NCI-H2227 treated with DMSO at 0.1 percent for 48 hours (cell line): ENCODE data around the gene KRT71.
"Not testable (repeated sequence)": the region's sequence is repeated elsewhere in the genome, so short reads cannot be mapped to it uniquely, and the experiment has no call there.

ENCODE experiments used
- DNase-seq: peaks from one replicate; lab custom pipeline; 2025; lab: John Stamatoyannopoulos, UW

KRT71 gene

DNA sequence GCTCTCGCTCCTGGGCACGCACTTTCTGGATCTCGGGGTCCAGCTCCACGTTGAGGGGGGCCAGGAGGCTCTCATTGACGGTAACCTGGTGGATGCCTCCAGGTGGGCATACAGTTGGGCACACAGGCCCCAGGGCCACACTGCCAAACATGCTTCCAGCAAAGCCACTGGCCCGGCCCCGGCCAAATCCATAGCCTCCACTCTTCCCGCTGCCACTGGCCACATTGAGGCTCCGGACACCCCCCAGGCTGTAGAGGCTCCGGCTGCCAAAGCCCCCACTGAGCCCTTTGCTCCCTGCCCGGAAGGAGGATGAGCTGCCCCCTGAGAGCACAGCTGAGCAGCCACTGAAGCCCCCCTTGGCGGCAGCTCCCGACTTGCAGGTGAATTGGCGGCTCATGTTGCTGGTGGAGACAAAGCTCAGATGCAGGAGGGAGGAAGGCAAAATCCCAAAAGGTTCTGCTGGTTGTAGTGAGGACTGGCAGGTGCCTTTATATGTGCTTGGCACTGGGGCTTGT is at the start of gene KRT71:
TSS of gene KRT71 (minus strand) at position 465 of the 515 bp plus-strand sequence. CDS start at position 397, 68 bp downstream.
- DNase-seq: no peak

GRCh38 chr12:52602552-52602951 is 49.6 kb upstream of the KRT71 start:
- no peak for DNase-seq

DNA sequence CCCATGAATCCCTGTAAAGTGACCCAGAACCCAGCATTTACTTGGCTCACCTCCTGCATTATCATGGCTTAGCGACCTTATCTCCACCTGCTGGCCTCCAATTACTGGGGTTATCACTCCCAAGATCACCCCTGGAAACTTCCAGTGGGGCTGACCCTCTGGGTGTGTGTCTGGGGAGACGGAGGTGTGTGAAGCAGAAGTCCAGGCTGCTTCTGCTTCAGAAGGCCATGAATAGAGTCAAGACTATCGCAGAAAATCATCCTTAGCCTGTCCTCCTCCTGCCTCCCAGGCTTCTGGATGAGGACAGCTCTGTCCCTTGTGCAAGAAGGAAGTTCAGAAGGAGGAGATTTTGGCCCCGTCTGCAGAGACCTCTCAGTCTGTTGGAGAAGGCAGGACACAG is 48.7 kb upstream of the KRT71 start:
- no peak for DNase-seq

- DNase-seq: no peak
Measured at GRCh38 chr12:52600941-52601481, 48.1 kb upstream of the KRT71 start, which contains the start of gene KRT72. Gene KRT72, minus strand, starts transcription at chr12:52601463. Its CDS starts 11 bp downstream, at chr12:52601452.

DNA sequence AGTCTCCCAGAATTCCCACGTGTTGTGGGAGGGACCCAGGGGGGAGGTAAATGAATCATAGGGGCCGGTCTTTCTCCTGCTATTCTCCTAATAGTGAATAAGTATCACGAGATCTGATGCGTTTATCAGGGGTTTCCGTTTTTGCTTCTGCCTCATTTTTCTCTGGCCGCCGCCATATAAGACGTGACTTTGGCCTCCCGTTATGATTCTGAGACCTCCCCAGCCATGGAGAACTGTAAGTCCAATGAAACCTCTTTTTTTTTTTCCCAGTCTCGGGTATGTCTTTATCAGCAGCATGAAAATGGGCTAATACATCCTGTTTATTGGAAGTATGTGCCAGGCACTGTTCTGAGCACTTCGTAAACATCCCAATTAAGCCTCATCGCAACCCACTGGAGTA is 47.5 kb upstream of the KRT71 start:
- no peak for DNase-seq

DNA sequence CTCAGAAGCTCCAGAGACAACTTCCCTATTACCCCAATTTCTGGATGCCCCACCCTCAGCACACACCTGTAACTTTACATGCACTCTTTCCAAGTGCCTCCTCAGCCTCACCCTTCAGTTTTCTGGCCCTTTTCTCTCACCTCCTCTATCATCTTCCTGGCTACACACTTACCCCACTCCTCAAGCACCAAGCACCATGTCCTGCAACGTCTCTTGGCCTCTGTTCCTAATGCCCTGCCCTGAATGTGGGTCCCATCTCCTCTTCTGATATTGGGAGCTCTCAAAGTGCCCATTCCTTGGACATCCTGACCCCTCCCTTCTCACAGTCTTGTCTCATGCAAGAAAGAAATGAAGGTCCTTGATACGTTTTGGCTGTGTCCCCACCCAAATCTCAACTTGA is 47.1 kb upstream of the KRT71 start:
- no peak for DNase-seq

DNA sequence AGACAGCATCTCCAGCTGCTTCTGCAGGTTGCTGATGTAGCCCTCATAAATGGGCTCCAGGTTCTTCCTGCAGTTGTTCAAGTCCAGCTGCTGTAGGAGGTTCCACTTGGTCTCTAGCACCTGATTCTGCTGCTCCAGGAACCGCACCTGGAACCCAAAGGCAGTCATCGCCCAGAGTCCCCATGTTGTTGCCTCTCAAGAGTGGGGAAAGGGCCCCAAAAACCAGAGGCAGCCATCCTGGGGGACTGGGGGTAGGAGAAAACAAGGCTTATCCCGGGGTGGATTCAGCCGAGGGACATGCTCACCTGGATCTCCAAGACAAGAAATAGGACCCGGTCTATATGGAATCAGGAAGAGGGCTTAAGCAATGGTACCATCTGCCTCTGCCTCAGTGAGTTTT is 46.0 kb upstream of the KRT71 start:
- DNase-seq: no peak

DNA sequence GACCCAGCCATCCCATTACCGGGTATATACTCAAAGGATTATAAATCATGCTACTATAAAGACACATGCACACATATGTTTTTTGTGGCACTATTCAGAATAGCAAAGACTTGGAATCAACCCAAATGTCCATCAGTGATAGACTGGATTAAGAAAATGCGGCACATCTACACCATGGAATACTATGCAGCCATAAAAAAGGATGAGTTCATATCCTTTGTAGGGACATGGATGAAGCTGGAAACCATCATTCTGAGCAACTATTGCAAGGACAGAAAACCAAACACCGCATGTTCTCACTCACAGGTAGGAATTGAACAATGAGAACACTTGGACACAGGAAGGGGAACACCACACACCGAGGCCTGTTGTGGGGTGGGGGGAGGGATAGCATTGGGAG is 41.3 kb upstream of the KRT71 start:
- DNase-seq: not testable (repeated sequence)

DNA sequence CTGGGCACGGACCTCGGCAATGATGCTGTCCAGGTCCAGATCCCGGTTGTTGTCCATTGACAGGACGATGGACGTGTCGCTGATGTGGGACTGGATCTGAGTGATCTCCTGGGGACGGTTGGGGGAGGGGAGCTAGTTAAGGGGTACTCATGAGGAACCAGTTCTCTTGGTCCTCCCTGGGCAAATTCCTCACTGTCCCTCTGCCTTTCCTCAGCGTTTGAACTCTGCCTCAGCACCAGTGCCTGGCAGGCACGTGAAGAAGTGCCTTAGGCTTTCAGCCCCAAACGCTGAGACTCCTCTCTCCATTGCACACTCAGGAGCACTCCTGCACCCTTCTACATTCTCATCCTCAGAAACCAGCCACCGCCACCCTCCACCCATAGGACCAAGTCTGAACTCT is 38.6 kb upstream of the KRT71 start:
- no peak for DNase-seq

GRCh38 chr12:52590021-52590420 is 37.1 kb upstream of the KRT71 start:
- no peak for DNase-seq

GRCh38 chr12:52587563-52587962 is 34.6 kb upstream of the KRT71 start:
- DNase-seq: no peak

DNA sequence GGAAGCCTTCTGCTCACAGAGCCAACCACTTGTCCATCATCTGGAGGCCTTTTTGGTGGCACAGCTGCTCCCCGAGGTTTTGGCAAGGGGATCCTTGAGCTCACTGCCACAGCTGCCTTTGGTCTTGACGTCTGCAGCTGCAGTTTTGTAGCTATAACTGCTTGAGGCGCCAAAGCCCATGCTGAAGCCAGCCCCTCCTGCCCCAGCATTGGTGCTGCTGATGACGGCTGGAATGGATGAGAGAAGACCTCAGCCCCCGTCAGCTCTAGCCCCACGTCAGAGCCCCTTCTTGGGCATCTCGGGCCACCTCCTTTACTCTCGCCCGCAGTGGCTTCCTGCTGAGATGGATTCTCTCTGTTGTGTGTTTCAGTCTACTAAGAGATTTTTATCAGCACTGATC is 33.0 kb upstream of the KRT71 start:
- no peak for DNase-seq

GRCh38 chr12:52585066-52585465 is 32.1 kb upstream of the KRT71 start:
- DNase-seq: no peak

GRCh38 chr12:52584156-52584682 is 31.3 kb upstream of the KRT71 start:
- no peak for DNase-seq

DNA sequence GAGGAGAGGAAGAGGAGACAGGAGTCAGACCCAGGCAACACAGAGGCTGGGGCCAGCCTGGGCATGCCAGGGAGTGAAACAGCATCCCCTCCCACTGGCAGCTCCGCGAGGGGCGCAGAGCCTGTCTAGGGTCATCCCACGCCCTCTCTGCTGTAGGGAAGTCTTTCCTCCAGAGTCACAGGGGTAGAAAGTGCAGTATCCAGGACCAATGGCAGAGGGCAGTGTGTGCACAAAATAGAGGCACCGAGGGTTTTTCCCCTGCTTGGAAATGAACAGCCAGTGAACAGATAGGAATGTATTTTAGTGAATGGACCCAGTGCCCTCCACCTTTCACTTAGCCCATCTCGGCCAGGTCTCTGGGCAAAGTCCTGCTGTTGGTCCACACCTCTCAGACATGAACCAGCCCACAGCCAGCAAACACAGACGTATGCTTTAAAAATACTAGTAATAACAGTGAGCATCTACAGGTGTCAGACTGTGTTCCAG is 30.1 kb upstream of the KRT71 start:
- peak; percentile 16 for DNase-seq

DNA sequence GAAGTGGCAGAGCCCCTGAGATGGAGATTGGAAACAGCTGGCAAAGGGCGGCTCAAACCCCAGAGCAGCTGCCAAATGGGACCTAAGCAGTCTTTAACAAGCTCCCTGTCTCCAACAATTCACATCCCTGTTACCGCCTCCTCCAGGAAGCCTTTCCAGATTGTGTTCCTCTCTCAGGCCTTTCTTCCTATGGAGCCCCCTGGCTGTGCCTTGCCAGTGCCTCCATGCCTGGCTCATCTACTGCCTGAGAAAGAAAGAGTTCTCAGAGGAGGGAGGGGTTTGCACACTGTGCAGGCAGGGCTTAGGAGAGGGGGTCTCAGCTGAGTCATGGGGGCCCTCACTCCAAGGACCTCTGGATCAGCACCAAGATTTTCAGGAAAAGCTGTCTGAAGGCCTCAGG is 29.5 kb upstream of the KRT71 start:
- no peak for DNase-seq

DNA sequence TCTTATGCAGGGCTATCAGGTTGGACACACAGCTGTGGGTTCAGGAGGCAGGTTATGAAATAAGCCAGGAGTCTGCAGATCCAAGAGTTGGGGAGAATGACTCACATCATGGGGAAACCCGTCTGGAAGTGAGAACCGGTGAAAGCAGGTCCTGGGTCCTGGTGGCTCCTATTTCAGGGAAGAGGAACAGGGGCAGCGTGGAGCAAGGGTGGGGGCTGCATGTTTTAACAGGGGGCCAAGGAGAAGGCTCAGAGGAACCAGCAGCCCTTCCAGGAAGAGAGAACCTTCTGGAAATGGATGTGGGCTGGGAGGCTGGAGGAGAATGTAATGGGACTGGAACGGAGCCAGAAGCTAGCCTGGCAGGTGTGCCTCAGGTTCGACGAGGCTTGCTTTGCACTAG is 28.5 kb upstream of the KRT71 start:
- DNase-seq: no peak

DNA sequence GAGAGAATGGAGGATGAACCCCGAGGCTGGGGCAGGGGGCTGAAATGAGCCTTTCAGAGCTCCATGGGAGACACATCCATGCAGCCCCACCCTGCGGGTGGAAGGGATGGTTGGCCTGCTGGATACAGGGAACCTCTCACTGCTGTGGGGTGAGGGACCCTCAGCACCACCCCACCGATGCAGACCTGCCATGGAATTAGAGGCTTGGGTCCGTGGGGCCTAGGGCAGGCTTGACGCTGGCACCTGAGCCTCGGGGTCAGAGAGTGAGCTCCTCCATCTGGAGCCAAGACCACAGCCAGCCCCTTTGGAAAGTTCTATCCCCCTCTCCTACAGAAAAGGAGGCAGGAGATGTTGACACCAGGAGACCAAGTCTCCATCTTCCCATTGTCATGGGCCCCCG is 28.1 kb upstream of the KRT71 start:
- no peak for DNase-seq

DNA sequence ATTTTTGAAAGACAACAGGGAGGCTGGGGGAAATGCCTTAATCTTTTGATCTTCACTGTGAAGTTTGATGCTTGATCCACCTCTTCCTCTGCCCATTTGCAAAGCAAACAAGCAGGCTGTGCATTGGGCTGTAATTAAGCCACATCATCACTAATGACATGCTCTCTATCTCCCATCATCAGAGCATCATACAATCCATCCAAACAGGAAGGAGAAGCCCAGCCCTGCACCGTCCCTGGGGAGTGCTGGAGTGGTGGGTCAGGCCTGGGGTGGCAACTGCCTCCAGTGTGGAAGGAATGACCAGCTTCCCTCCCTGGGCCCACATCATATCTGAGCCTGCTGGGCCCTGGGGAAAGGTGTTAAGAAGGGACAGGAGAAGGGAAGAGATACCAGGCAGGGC is 27.6 kb upstream of the KRT71 start:
- no peak for DNase-seq

DNA sequence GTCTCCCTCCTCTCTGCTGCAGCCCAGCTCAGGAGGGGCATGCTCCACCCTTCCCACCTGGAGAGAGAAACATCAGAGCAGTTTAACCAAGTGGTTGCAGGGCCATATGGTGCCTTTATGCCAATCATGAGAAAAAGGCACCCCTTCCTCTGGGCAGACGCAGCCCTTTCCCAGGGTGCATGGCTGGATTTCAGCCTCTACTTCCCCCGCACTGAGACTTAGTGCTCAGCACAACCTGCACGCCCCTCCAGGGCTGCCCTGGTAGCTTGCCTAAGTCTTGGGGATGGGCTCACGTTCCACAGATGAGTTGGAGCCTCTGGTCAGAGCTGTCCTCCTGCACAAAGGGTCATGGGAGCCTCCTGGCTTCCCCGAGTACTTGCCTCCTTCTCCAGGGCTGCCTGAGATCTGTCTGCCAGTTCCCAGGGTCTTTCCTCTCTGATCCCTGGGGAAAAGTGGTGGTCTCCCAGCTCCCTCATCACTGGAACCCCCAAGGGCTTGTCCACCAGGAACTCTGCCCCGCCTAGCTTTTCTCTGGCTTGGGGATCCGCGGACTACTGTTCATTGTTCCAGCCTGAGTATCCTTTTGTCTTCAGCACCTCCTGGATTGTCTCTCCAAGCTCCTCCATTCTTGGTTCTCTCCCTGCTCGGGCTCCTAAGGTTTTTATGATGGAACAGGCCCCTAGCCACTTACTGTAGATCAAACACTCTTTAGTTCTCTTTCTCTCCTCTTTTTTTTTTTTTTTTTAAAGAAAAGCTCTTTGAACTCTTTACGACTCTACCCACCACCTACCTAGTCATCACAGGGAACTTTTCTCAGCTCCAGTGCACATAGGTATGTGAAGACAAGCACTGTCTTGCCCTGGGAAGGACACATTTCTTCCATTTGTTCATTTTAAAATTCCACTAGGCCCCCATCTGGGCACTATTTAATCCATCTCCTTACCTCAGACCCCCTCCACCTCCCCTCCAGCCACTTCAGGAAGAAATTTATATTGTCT is 26.8 kb upstream of the KRT71 start:
- DNase-seq: no peak

GRCh38 chr12:52578469-52578868 is 25.5 kb upstream of the KRT71 start:
- DNase-seq: no peak

DNA sequence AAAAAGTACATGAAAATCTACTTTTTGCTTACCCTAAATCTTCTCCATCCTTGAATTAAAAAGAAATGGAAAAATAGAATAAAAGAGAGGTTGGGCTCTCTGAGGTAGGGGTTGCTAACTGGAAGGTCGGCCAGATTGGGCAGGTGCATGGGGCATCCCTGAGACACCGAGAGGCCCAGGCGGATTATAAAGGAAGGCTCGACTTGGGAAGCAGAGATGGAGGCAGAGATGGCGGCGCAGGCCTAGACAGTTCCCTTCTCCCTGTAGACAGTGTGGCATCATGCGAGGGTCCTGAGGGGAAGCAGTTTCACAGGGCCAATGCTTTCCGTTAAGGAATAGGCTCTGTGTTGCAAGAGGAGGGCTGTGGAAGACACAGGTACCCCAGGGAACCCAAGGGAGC is 24.4 kb upstream of the KRT71 start:
- DNase-seq: no peak

- no peak for DNase-seq
Measured at GRCh38 chr12:52575948-52576347, 23.0 kb upstream of the KRT71 start.
